Effector memory CD4-positive, alpha-beta T cell (primary cell): ENCODE measurements around the gene GNB1.
A peak's percentile ranks its signal among the peaks of the same experiment; 100 is the strongest.
"Not testable (repeated sequence)": the region's sequence is repeated elsewhere in the genome, so short reads cannot be mapped to it uniquely, and the experiment has no call there.

Experiments used
- DNase-seq, 3 donors: peaks; one replicate each; pipeline ENCODE4 v3.0.0-alpha.2; 2020
- H3K27ac ChIP-seq: 2 replicates; pipeline ENCODE4 v1.7.0; 2013; ENCODE audit warnings: mild to moderate bottlenecking, low read length, moderate library complexity; ENCODE audit not compliant: insufficient read depth, poor library complexity, severe bottlenecking
- H3K27me3 ChIP-seq: replicated peaks from 2 replicates; pipeline ENCODE4 v1.7.0; 2013; ENCODE audit warnings: mild to moderate bottlenecking, low read length; ENCODE audit not compliant: insufficient read depth, control insufficient read depth, poor library complexity, severe bottlenecking
- H3K36me3 ChIP-seq: 2 replicates; pipeline ENCODE4 v1.7.0; 2013; ENCODE audit warnings: mild to moderate bottlenecking, low read length, moderate library complexity; ENCODE audit not compliant: control insufficient read depth, insufficient read depth
- H3K4me1 ChIP-seq: 2 replicates; pipeline ENCODE4 v1.7.0; 2013; ENCODE audit warnings: low read length, mild to moderate bottlenecking; ENCODE audit not compliant: control insufficient read depth, insufficient read depth, poor library complexity, severe bottlenecking
- H3K4me3 ChIP-seq: 2 replicates; pipeline ENCODE4 v1.7.0; 2013; ENCODE audit warnings: low read length, low read depth, mild to moderate bottlenecking; ENCODE audit not compliant: insufficient read depth, poor library complexity, severe bottlenecking
- H3K9me3 ChIP-seq: 2 replicates; pipeline ENCODE4 v1.7.0; 2013; ENCODE audit warnings: mild to moderate bottlenecking, low read length, moderate library complexity; ENCODE audit not compliant: control insufficient read depth

The GNB1 gene

GRCh38 chr1:1755426-1755825 is 135.5 kb downstream of the GNB1 start:
- H3K27me3 ChIP-seq, result no peaks in the 10 kb centered on the region
- H3K27ac ChIP-seq, result no peak overlapping the region
- no peaks in the 10 kb centered on the region for H3K4me1 ChIP-seq
- no peaks in the 10 kb centered on the region for H3K9me3 ChIP-seq
- DNase-seq, result no peak
- H3K36me3 ChIP-seq, result peaks cover 45% of the 10 kb centered on the region
- H3K4me3 ChIP-seq, result no peak overlapping the region

- no peaks in the 10 kb centered on the region for H3K4me1 ChIP-seq
- H3K9me3 ChIP-seq, result no peaks in the 10 kb centered on the region
- DNase-seq, result no peak
- peaks cover 34% of the 10 kb centered on the region for H3K36me3 ChIP-seq
- H3K27ac ChIP-seq, result no peak overlapping the region
- H3K4me3 ChIP-seq, result no peak overlapping the region
- H3K27me3 ChIP-seq, result no peaks in the 10 kb centered on the region
Observed at GRCh38 chr1:1754051-1754815, 136.7 kb downstream of the GNB1 start.

DNA sequence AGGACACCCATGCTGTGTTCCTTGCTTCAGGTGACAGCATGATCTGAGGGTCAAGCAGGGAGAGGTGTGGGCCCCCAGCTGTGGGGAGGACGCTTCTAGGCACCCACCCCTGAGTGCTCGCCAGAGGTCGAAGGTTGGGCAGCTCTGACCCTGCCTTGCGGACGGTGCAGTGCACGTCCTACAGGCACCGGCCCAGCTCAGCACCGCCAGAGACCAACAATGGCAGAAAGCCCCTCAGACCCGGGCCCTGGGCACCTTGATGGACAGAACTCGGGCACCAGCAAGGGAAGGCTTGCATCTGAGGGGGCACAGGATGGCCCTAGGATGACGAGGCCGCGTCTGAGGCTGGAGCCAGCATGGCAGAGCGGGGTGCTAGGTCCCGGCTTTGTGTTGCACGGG is 137.3 kb downstream of the GNB1 start:
- Histone ChIP-seq H3K36me3 (peaks cover 29% of the 10 kb centered on the region), H3K27ac (no peak overlapping the region), H3K27me3 (no peaks in the 10 kb centered on the region), H3K4me3 (no peak overlapping the region), H3K4me1 (no peaks in the 10 kb centered on the region), H3K9me3 (no peaks in the 10 kb centered on the region)
- no peak for DNase-seq

DNA sequence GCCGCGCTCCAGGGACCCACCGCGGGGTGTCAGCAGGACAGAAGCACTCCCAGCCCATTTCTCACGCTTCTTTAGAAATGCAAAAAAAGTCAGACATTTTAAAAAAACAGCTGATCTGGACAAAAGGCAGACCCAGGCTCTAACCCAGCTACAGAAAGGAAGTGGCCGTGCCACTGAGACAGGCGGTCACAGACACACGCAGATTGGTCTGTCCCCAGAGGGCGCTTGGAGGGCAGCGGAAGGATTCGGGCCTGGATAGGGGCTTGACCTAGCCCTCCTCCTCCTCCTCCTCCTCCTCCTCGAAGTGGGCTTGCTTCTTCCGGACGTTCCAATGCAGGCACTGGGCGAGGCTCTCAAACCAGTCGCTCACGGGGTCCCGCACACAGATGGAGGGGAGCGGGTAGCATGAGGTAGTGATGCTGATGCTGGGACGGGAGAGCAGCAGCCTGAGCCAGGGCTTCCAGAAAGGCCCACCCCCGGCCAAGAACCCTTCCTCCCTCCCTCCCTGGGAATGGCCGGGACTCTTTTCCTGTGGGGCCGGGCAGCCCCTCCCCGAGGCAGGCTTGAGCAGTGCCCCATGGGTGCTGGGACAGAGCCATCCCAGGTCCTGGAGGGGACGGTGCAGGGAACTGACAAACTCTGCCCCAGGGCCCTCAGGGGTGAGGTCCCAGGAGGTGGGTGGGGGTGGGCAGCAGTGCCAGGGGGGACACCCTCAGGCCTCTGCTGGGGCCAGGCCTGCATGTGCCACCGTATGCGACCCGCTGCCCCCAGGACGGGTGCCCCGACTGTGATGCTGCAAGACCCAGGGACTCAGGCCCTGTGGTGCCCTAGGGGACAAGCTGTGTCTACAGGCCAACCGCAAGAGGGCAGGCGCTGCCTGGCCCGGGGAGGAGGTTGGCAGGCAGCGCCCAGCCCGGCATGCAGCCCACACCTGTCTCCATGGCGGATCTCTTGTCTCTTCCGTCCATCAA is 138.0 kb downstream of the GNB1 start:
- Histone ChIP-seq H3K9me3 (no peaks in the 10 kb centered on the region), H3K36me3 (peaks cover 26% of the 10 kb centered on the region), H3K27ac (no peak overlapping the region), H3K4me3 (no peak overlapping the region), H3K4me1 (no peaks in the 10 kb centered on the region), H3K27me3 (no peaks in the 10 kb centered on the region)
- DNase-seq, result no peak

GRCh38 chr1:1752190-1752589 is 138.7 kb downstream of the GNB1 start:
- H3K36me3 ChIP-seq, result peaks cover 26% of the 10 kb centered on the region
- DNase-seq, result no peak

GRCh38 chr1:1749941-1750340 is 140.9 kb downstream of the GNB1 start:
- H3K4me1 ChIP-seq, H3K9me3 ChIP-seq, DNase-seq, H3K27me3 ChIP-seq, H3K27ac ChIP-seq, H3K4me3 ChIP-seq, H3K36me3 ChIP-seq: not testable (repeated sequence)

More at GRCh38 chr1:1752190-1752589, 138.7 kb downstream of the GNB1 start:
- H3K27me3 ChIP-seq, result no peaks in the 10 kb centered on the region
- H3K4me3 ChIP-seq, result no peak overlapping the region
- no peaks in the 10 kb centered on the region for H3K9me3 ChIP-seq
- H3K27ac ChIP-seq, result no peak overlapping the region
- H3K4me1 ChIP-seq, result no peaks in the 10 kb centered on the region

GRCh38 chr1:1748686-1749321 is 142.1 kb downstream of the GNB1 start:
- no peaks in the 10 kb centered on the region for H3K4me1 ChIP-seq
- no peak overlapping the region for H3K27ac ChIP-seq
- no peak for DNase-seq
- no peaks in the 10 kb centered on the region for H3K9me3 ChIP-seq
- peaks cover 6% of the 10 kb centered on the region for H3K36me3 ChIP-seq
- H3K4me3 ChIP-seq, result no peak overlapping the region
- no peaks in the 10 kb centered on the region for H3K27me3 ChIP-seq

DNA sequence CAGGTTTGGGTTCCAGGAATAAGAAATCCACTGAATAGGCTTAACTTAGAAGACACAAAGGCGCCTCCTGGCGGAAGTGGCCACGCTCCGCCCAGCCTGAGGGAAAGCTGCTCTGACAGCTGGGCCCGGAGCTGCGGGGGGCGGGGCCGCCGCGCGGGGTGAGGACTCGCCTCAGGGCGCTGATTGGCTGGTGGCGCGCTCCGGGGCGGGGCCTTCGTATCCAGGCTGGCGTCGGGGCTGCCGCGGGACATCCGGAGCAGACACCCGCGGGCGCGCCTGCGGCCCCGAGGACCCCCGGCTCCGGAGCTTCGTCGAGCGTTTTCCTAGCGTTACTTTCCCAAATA is 144.3 kb downstream of the GNB1 start:
- H3K36me3 ChIP-seq, H3K9me3 ChIP-seq, H3K27me3 ChIP-seq, DNase-seq, H3K4me1 ChIP-seq: not testable (repeated sequence)
- peak overlapping the region; percentile 45 for H3K4me3 ChIP-seq
- peak overlapping the region; percentile 84 for H3K27ac ChIP-seq

DNA sequence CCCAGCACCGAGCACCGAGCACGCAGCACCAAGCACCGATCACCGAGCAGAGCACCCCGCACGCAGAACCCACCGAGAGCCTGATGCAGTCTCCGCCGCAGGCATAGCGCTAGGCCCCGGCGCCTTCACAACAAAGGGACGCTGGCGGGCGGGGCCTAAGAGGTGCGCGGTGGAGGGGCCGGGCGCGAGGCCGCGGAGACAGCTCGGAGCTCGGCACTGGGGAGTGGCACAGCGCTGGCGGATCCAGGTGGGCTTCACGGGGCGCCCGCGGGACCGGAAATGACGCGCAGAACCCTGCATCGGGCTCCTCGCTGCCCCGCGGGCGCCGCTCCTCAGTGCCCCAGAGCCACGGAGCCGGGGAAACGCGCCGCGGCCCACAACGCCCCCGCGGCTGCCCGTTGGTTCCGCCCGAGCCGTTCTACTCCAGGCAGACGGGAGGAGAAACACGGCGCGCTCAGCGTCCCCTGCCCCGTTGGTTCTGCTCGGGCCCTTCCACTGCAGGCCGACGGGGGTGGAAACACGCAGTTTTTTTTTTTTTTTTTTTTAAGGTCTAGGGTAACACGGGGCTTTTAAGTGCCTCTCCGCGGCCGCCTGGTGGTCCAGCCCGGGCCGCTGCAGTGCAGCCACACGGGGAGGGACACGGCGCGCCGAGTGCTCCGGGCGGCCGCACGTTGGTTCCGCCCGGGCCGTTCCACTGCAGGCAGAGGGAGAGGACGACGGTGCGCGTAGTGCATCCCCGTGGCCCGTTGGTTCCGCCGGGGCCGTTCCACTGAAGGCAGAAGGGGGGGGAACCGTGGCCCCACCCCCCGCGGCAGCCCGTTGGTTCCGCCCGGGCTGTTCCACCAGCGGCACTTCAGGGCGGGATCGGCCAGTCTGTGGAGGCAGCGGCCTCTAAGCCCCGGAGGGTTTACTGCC is 145.0 kb downstream of the GNB1 start:
- peak; percentile 74 to 90 (median 84) for DNase-seq
- not testable (repeated sequence) for H3K9me3 ChIP-seq, H3K4me1 ChIP-seq, H3K36me3 ChIP-seq, H3K27me3 ChIP-seq
- Histone ChIP-seq H3K27ac (peak overlapping the region; percentile 84), H3K4me3 (peak overlapping the region; percentile 45)
